Measurements from ENCODE around the gene TTF1.

The TTF1 gene

DNA sequence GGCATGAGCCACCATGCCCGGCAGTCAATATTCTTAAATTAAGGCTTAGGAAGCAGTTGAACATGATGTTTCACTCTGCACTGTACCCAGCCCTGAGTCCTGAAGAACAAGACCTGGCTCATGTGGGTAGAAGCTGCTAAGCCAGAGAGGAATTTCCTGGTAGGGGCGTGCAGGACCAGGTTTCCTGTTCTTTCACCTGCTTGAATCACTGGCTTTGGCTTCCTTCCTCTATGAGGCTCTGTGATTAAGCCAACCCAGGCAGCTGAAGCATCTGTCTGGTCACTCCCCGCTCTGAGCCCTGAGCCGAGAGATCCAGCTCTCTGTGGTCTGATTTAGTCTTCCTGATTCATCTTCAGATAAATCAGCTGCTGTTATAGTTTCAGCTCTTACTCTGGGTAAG is 32.5 kb upstream of the TTF1 start:
- Histone ChIP-seq H4K20me1 (ENCODE audit: insufficient read depth, low read length) (no peaks in the 10 kb centered on the region), H3K4me1 (ENCODE audit: insufficient read depth, low read length, severe bottlenecking) (no peaks in the 10 kb centered on the region), H3K4me2 (ENCODE audit: low read length) (no peak overlapping the region), H3F3A (ENCODE audit: insufficient read depth, low read length) (no peaks in the 10 kb centered on the region), H3K36me3 (ENCODE audit: insufficient read depth, low read length) (no peaks in the 10 kb centered on the region), H2AFZ (ENCODE audit: low read length) (no peak overlapping the region), H3K9me2 (ENCODE audit: low read depth, low read length) (no peaks in the 10 kb centered on the region), H3K4me3 (ENCODE audit: low read depth, low read length, poor library complexity, severe bottlenecking) (no peak overlapping the region), H3K9ac (ENCODE audit: low read length) (no peak overlapping the region), H3K9me3 (ENCODE audit: low read length) (no peaks in the 10 kb centered on the region), H3K79me2 (ENCODE audit: insufficient read depth, low read length) (no peaks in the 10 kb centered on the region), H3K27ac (ENCODE audit: low read depth, low read length, poor library complexity, severe bottlenecking) (no peak overlapping the region), H3K27me3 (ENCODE audit: insufficient read depth, low read length) (no peaks in the 10 kb centered on the region)
- TF ChIP-seq, protein P1, sequence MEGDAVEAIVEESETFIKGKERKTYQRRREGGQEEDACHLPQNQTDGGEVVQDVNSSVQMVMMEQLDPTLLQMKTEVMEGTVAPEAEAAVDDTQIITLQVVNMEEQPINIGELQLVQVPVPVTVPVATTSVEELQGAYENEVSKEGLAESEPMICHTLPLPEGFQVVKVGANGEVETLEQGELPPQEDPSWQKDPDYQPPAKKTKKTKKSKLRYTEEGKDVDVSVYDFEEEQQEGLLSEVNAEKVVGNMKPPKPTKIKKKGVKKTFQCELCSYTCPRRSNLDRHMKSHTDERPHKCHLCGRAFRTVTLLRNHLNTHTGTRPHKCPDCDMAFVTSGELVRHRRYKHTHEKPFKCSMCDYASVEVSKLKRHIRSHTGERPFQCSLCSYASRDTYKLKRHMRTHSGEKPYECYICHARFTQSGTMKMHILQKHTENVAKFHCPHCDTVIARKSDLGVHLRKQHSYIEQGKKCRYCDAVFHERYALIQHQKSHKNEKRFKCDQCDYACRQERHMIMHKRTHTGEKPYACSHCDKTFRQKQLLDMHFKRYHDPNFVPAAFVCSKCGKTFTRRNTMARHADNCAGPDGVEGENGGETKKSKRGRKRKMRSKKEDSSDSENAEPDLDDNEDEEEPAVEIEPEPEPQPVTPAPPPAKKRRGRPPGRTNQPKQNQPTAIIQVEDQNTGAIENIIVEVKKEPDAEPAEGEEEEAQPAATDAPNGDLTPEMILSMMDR (IDR thresholded peaks at IDR 0.05; ENCODE audit: low read length): no peak
- TF ChIP-seq EZH2 (IDR thresholded peaks at IDR 0.05; ENCODE audit: borderline replicate concordance, low read length): no peak

DNA sequence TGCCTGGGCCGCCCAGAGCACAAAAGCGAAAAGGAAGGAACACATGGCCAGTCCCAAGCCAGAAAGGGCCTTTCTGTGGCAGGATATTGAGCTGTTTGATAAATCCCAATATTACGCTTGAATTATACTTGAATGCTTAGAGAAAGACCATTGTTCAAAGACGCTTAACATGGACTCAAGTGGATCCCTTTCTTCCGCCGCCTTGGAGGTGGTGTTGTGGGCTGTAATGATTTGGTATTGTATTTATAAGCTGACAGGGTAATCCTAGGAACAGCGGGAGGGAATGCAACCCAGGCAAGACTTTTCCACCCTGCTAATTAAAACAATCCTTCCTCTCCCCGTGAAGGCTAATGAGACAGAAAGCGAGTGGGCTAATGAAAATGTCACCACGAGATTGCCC is 28.2 kb upstream of the TTF1 start:
- Histone ChIP-seq H4K20me1 (ENCODE audit: insufficient read depth, low read length) (no peaks in the 10 kb centered on the region), H3K4me1 (ENCODE audit: insufficient read depth, low read length, severe bottlenecking) (no peaks in the 10 kb centered on the region), H3K27me3 (ENCODE audit: insufficient read depth, low read length) (no peaks in the 10 kb centered on the region), H3K9me3 (ENCODE audit: low read length) (no peaks in the 10 kb centered on the region), H3K36me3 (ENCODE audit: insufficient read depth, low read length) (no peaks in the 10 kb centered on the region), H2AFZ (ENCODE audit: low read length) (no peak overlapping the region), H3F3A (ENCODE audit: insufficient read depth, low read length) (no peaks in the 10 kb centered on the region), H3K4me2 (ENCODE audit: low read length) (no peak overlapping the region), H3K9ac (ENCODE audit: low read length) (no peak overlapping the region), H3K9me2 (ENCODE audit: low read depth, low read length) (no peaks in the 10 kb centered on the region), H3K27ac (ENCODE audit: low read depth, low read length, poor library complexity, severe bottlenecking) (no peak overlapping the region), H3K4me3 (ENCODE audit: low read depth, low read length, poor library complexity, severe bottlenecking) (no peak overlapping the region), H3K79me2 (ENCODE audit: insufficient read depth, low read length) (no peaks in the 10 kb centered on the region)
- TF ChIP-seq, protein P1 (IDR thresholded peaks at IDR 0.05; ENCODE audit: low read length): no peak
- TF ChIP-seq EZH2 (IDR thresholded peaks at IDR 0.05; ENCODE audit: borderline replicate concordance, low read length): no peak

DNA sequence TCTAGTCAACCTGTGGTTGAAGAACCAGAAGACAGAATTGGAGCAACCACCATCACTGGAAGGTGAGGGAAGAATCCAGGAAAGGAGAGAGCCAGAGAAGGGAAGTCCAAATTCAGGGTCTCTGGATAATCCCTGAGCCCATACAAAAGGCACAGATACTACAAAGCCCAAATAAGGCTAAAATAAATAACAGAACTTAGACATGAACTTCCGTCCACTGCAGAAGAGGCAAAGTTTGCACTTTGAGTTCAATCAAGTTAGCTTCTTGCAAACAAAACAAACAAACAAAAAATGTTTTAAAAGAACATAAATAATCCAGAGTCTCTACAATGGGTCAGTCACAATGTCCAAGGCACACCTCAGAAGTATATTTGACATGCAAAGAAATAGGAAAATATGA is 24.4 kb upstream of the TTF1 start:
- H3K27ac ChIP-seq (ENCODE audit: low read depth, low read length, poor library complexity, severe bottlenecking): no peak overlapping the region
- H3K4me1 ChIP-seq (ENCODE audit: insufficient read depth, low read length, severe bottlenecking): no peaks in the 10 kb centered on the region
- H3K9ac ChIP-seq (ENCODE audit: low read length): no peak overlapping the region
- no peaks in the 10 kb centered on the region for H3K9me2 ChIP-seq (ENCODE audit: low read depth, low read length)
- H3K79me2 ChIP-seq (ENCODE audit: insufficient read depth, low read length): no peaks in the 10 kb centered on the region
- H3K27me3 ChIP-seq (ENCODE audit: insufficient read depth, low read length): 0 out of 2 replicates have a peak, but pooled peaks cover 2% of the 10 kb centered on the region
- H3F3A ChIP-seq (ENCODE audit: insufficient read depth, low read length): no peaks in the 10 kb centered on the region
- H2AFZ ChIP-seq (ENCODE audit: low read length): no peak overlapping the region
- H3K4me3 ChIP-seq (ENCODE audit: low read depth, low read length, poor library complexity, severe bottlenecking): no peak overlapping the region
- no peak overlapping the region for H3K4me2 ChIP-seq (ENCODE audit: low read length)
- no peaks in the 10 kb centered on the region for H4K20me1 ChIP-seq (ENCODE audit: insufficient read depth, low read length)
- H3K36me3 ChIP-seq (ENCODE audit: insufficient read depth, low read length): no peaks in the 10 kb centered on the region
- TF ChIP-seq EZH2 (IDR thresholded peaks at IDR 0.05; ENCODE audit: borderline replicate concordance, low read length): no peak
- TF ChIP-seq, protein P1 (IDR thresholded peaks at IDR 0.05; ENCODE audit: low read length): no peak
- H3K9me3 ChIP-seq (ENCODE audit: low read length): no peaks in the 10 kb centered on the region

All from OCI-LY1 (cell line).